NB4 (cell line): ENCODE measurements around the gene RYR2.

Source experiments
- MAX ChIP-seq: IDR thresholded peaks from 2 replicates; pipeline ENCODE4 v1.6.1; 2011; ENCODE audit warnings: low read depth, low read length
- TF ChIP-seq, protein P1 (sequence below): IDR thresholded peaks from one replicate; pipeline ENCODE4 v1.5.1; 2012; ENCODE audit warnings: low read depth, low read length

- TF ChIP-seq, protein P1, sequence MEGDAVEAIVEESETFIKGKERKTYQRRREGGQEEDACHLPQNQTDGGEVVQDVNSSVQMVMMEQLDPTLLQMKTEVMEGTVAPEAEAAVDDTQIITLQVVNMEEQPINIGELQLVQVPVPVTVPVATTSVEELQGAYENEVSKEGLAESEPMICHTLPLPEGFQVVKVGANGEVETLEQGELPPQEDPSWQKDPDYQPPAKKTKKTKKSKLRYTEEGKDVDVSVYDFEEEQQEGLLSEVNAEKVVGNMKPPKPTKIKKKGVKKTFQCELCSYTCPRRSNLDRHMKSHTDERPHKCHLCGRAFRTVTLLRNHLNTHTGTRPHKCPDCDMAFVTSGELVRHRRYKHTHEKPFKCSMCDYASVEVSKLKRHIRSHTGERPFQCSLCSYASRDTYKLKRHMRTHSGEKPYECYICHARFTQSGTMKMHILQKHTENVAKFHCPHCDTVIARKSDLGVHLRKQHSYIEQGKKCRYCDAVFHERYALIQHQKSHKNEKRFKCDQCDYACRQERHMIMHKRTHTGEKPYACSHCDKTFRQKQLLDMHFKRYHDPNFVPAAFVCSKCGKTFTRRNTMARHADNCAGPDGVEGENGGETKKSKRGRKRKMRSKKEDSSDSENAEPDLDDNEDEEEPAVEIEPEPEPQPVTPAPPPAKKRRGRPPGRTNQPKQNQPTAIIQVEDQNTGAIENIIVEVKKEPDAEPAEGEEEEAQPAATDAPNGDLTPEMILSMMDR: no peak
- TF ChIP-seq MAX: no peak
These were observed 810.4 kb downstream of the RYR2 start for GRCh38 chr1:237852342-237852741.
